Calu3 (cell line): ENCODE data around the gene OGFOD3. TPM values are rescaled to one million over a fixed set of nuclear protein-coding genes. Genes with fewer than 3 reads are reported as not detected.

Experiments used
- BruUV-seq: library from RNA; stranded (reverse); fragments of 400-500 nt; replicated peaks from 2 replicates; lab custom pipeline; 2021; lab: Mats Ljungman, UMichigan
- CTCF ChIA-PET: fragments of 300-600 bp; sonication (Branson Sonifier 250); formaldehyde crosslinking; loops from one replicate; lab custom pipeline; 2022; ENCODE audit warnings: antibody characterized with exemption; lab: Charles Lee
- DNase-seq: peaks from one replicate; pipeline ENCODE4 v3.0.0; 2022
- H3K27ac Mint-ChIP-seq: one replicate; pipeline ENCODE4 v1.8.0; 2022; ENCODE audit warnings: mixed read lengths; ENCODE audit not compliant: unreplicated experiment
- H3K27me3 Mint-ChIP-seq: one replicate; pipeline ENCODE4 v1.8.0; 2022; ENCODE audit warnings: mixed read lengths; ENCODE audit not compliant: unreplicated experiment
- H3K36me3 Mint-ChIP-seq: one replicate; pipeline ENCODE4 v1.8.0; 2022; ENCODE audit warnings: mild to moderate bottlenecking, moderate library complexity, mixed read lengths; ENCODE audit not compliant: insufficient read depth, unreplicated experiment
- H3K4me1 Mint-ChIP-seq: one replicate; pipeline ENCODE4 v1.8.0; 2022; ENCODE audit warnings: mild to moderate bottlenecking, low read depth, mixed read lengths; ENCODE audit not compliant: unreplicated experiment
- H3K4me3 Mint-ChIP-seq: one replicate; pipeline ENCODE4 v1.8.0; 2022; ENCODE audit warnings: mild to moderate bottlenecking, low read depth, moderate library complexity, mixed read lengths; ENCODE audit not compliant: unreplicated experiment
- H3K9me3 Mint-ChIP-seq: one replicate; pipeline ENCODE4 v1.8.0; 2022; ENCODE audit warnings: low read depth, mixed read lengths; ENCODE audit not compliant: unreplicated experiment
- CTCF ChIP-seq: fragments of 200-600 bp; IDR thresholded peaks from one replicate; pipeline ENCODE4 v1.8.0; 2022; ENCODE audit warnings: antibody characterized with exemption; ENCODE audit not compliant: unreplicated experiment
- intact Hi-C: fragments of 100-400 bp; cut with micrococcal nuclease; formaldehyde crosslinking; loops from one replicate; pipeline ENCODE4 v1.10.0; 2022; ENCODE audit not compliant: unreplicated experiment
- total RNA-seq: library from RNA; stranded (reverse); gene quantifications from 2 replicates; pipeline ENCODE4 v1.2.3, GENCODE V29; 2022

OGFOD3 gene
- total RNA-seq, 1 experiment from 2014 or later: 29.0 TPM

- intact Hi-C loops: no loop called here
These were observed 6.4 kb upstream of the OGFOD3 start for GRCh38 chr17:82424863-82425159.

GRCh38 chr17:82424001-82424862 lies 5.8 kb upstream of the OGFOD3 start:
- H3K27me3 Mint-ChIP-seq: no peaks in the 10 kb centered on the region
- peak; percentile 48 for DNase-seq
- peaks cover 1% of the 10 kb centered on the region for H3K36me3 Mint-ChIP-seq
- BruUV-seq: no TSS peak
- CTCF ChIA-PET: no interaction called here
- H3K4me3 Mint-ChIP-seq: no peak overlapping the region
- intact Hi-C loops: no loop called here
- H3K9me3 Mint-ChIP-seq: no peaks in the 10 kb centered on the region
- TF ChIP-seq CTCF: peak; percentile 60
- no peak overlapping the region for H3K27ac Mint-ChIP-seq
- H3K4me1 Mint-ChIP-seq: no peaks in the 10 kb centered on the region

More at GRCh38 chr17:82424863-82425159, 6.4 kb upstream of the OGFOD3 start:
- no peaks in the 10 kb centered on the region for H3K27me3 Mint-ChIP-seq
- no peaks in the 10 kb centered on the region for H3K9me3 Mint-ChIP-seq
- no peak for TF ChIP-seq CTCF
- CTCF ChIA-PET: no interaction called here
- H3K4me1 Mint-ChIP-seq: no peaks in the 10 kb centered on the region
- no peaks in the 10 kb centered on the region for H3K36me3 Mint-ChIP-seq
- no peak for DNase-seq
- no peak overlapping the region for H3K4me3 Mint-ChIP-seq
- H3K27ac Mint-ChIP-seq: no peak overlapping the region
- BruUV-seq: no TSS peak

- TSS peak; percentile 50 for BruUV-seq
- CTCF ChIA-PET: no interaction called here
- intact Hi-C loops: no loop called here
- DNase-seq: no peak
- Mint-ChIP-seq H3K4me3 (peak overlapping the region; percentile 72), H3K36me3 (peaks cover 18% of the 10 kb centered on the region), H3K27me3 (no peaks in the 10 kb centered on the region), H3K9me3 (no peaks in the 10 kb centered on the region), H3K4me1 (no peaks in the 10 kb centered on the region), H3K27ac (no peak overlapping the region)
- no peak for TF ChIP-seq CTCF
These were observed 1.2 kb upstream of the OGFOD3 start for GRCh38 chr17:82419540-82419939.

GRCh38 chr17:82416771-82417170 lies 1.6 kb downstream of the OGFOD3 start:
- DNase-seq: no peak
- intact Hi-C loops: no loop called here
- Mint-ChIP-seq H3K4me3 (no peak overlapping the region), H3K9me3 (no peaks in the 10 kb centered on the region), H3K27me3 (no peaks in the 10 kb centered on the region), H3K36me3 (peaks cover 18% of the 10 kb centered on the region), H3K27ac (no peak overlapping the region), H3K4me1 (no peaks in the 10 kb centered on the region)
- no TSS peak for BruUV-seq
- CTCF ChIA-PET: interaction anchor here (0.7 kb wide), 1 partner anchor 449 kb away, joined by 3 read pairs; no protein-coding TSS in a partner anchor
- no peak for TF ChIP-seq CTCF
